SK-N-MC (cell line): ENCODE results near the gene M6PR.

ENCODE experiments used
- EZH2 ChIP-seq: fragments of 200-600 bp; sonication (generic); IDR thresholded peaks from one replicate; pipeline ENCODE4 v1.6.1; 2017; ENCODE audit warnings: antibody characterized with exemption
- POLR2AphosphoS5 ChIP-seq: IDR thresholded peaks from 2 replicates; pipeline ENCODE4 v1.6.1; 2012; ENCODE audit warnings: mild to moderate bottlenecking, low read depth, low read length, borderline replicate concordance

DNA sequence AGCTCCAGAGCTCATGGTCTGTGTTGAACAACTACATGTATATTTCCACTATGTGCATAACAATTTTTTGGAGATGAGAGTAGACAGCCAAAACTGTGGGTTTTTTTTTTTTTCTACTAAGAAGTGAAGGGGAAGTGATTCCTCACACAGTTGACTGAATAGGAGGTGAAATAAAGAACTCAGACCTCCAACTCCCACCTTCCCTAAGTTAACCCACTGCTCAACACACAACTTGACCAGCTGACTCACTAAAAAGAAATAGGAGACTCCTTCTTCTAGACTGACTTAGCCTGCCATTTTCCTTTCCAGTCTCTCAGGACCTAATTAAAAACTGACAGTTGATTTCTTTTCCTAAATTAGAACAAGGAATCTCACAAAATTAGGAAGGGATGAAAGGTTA is 1.7 kb downstream of the M6PR start:
- TF ChIP-seq EZH2, result no peak
- no peak for TF ChIP-seq POLR2AphosphoS5
